Ishikawa (cell line): ENCODE results near the gene SP7.

ENCODE experiments used
- CEBPB ChIP-seq: IDR thresholded peaks from 2 replicates; pipeline ENCODE4 v1.6.1; 2012
- EGR1 ChIP-seq: IDR thresholded peaks from 2 replicates; pipeline ENCODE4 v1.6.1; 2012
- EP300 ChIP-seq: IDR thresholded peaks from 2 replicates; pipeline ENCODE4 v1.6.1; 2012; ENCODE audit warnings: borderline replicate concordance
- MAX ChIP-seq: IDR thresholded peaks from 2 replicates; pipeline ENCODE4 v1.6.1; 2012
- RAD21 ChIP-seq: IDR thresholded peaks from 2 replicates; pipeline ENCODE4 v1.6.1; 2012; ENCODE audit warnings: low read depth
- TAF1 ChIP-seq: IDR thresholded peaks from 2 replicates; pipeline ENCODE4 v1.6.1; 2012; ENCODE audit warnings: low read depth, mild to moderate bottlenecking
- TF ChIP-seq, protein P1 (sequence below): IDR thresholded peaks from 2 replicates; pipeline ENCODE4 v1.6.1; 2012

GRCh38 chr12:53343969-53344368 lies 7.8 kb upstream of the SP7 start:
- TF ChIP-seq CEBPB, result no peak
- TF ChIP-seq, protein P1, sequence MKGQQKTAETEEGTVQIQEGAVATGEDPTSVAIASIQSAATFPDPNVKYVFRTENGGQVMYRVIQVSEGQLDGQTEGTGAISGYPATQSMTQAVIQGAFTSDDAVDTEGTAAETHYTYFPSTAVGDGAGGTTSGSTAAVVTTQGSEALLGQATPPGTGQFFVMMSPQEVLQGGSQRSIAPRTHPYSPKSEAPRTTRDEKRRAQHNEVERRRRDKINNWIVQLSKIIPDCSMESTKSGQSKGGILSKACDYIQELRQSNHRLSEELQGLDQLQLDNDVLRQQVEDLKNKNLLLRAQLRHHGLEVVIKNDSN, result no peak
- TF ChIP-seq TAF1, result no peak
- TF ChIP-seq EP300, result no peak
- no peak for TF ChIP-seq EGR1
- no peak for TF ChIP-seq RAD21
- no peak for TF ChIP-seq MAX
